Spleen (tissue), 7 donors: ENCODE measurements around the gene TBL1X.

Source experiments
- CTCF ChIP-seq, 11 experiments: fragments of 200-600 bp in 7 of 11; fragments of 450-650 bp in 4 of 11; sonication (generic) in 4 of 11; IDR thresholded peaks in 8 of 11; conservative IDR thresholded peaks in 3 of 11; 1 replicate in 7 of 11; 2 replicates in 4 of 11; pipeline versions ENCODE4 v1.4.0 to v1.8.0; 2016 to 2021; ENCODE audit warnings: antibody characterized with exemption in 11 of 11, inconsistent platforms in 4 of 11, mild to moderate bottlenecking in 1 of 11
- POLR2AphosphoS5 ChIP-seq, 3 donors: sonication (generic); formaldehyde crosslinking; IDR thresholded peaks; one replicate each; pipeline ENCODE4 v1.5.1; 2017; ENCODE audit warnings: antibody characterized with exemption in 3 of 3
- donor health status: DM: no; HTN: no; CAD: no; lungs with moderate emphysema.
- donor health status: DM: no; HTN: no; CAD: no.
- donor health status: DM: no; HTN: no; CAD: no.

- TF ChIP-seq CTCF (IDR thresholded peaks at IDR 0.05 in 8 of 11, conservative IDR thresholded peaks at IDR 0.05 in 3 of 11) (no peak), POLR2AphosphoS5 (IDR thresholded peaks at IDR 0.05) (no peak)
Observed at GRCh38 chrX:9730752-9731151, 265.9 kb downstream of the TBL1X start.
